HCT116 (cell line): ENCODE results near the gene GFPT2. TPM values are rescaled to one million over a fixed set of nuclear protein-coding genes. Genes with fewer than 3 reads are reported as not detected.

Source experiments
- ATAC-seq: fragments of 200-7000 bp; cut with Tn5 transposase; 2 replicates; pipeline ENCODE4 v1.9.1; 2020; ENCODE audit warnings: mild to moderate bottlenecking, moderate library complexity
- BruUV-seq: library from RNA; stranded (reverse); fragments of 400-500 nt; replicated peaks from 2 replicates; lab custom pipeline; 2021; lab: Mats Ljungman, UMichigan
- CTCF ChIA-PET: fragments of 300-600 bp; sonication (Branson Sonifier 250); formaldehyde crosslinking; loops from one replicate; lab custom pipeline; 2021; ENCODE audit warnings: antibody characterized with exemption; lab: Charles Lee
- POLR2A ChIA-PET: fragments of 300-600, 350-600 bp; sonication (Branson Sonifier 250); formaldehyde crosslinking; loops from one replicate; lab custom pipeline; 2021; ENCODE audit warnings: antibody characterized with exemption; lab: Charles Lee
- RAD21 ChIA-PET, 2 experiments: fragments of 300-600 bp; sonication (Branson Sonifier 250); formaldehyde crosslinking; loops; one replicate each; lab custom pipeline; 2023; ENCODE audit warnings: low total read pairs in 2 of 2; ENCODE audit not compliant: uncharacterized antibody in 2 of 2, unreplicated experiment in 2 of 2, low non-redundant PET in 1 of 2; lab: Charles Lee
- DNase-seq: peaks from one replicate; pipeline ENCODE4 v3.0.0-alpha.2; 2010; ENCODE audit warnings: low read depth, low spot score
- H2AFZ ChIP-seq: fragments of 200-600 bp; shearing (Covaris generic), sonication (generic); 2 replicates; pipeline ENCODE4 v1.6.1; 2017; ENCODE audit warnings: low read depth, mixed run types, mixed read lengths, antibody characterized with exemption, low read length; ENCODE audit not compliant: poor library complexity, severe bottlenecking
- H3K27ac ChIP-seq: 2 replicates; pipeline ENCODE4 v1.5.1; 2012; ENCODE audit warnings: low read depth, low read length
- H3K27me3 ChIP-seq: fragments of 200-600 bp; sonication (generic); 2 replicates; pipeline ENCODE4 v1.6.1; 2016; ENCODE audit warnings: mixed run types, low read length, mixed read lengths; ENCODE audit not compliant: insufficient read depth
- H3K36me3 ChIP-seq, 2 experiments: fragments of 200-500 bp in 1 of 2; fragments of 200-600 bp in 1 of 2; sonication (Bioruptor generic) in 1 of 2; sonication (generic) in 1 of 2; 2 replicates each; pipeline versions ENCODE4 v1.5.1 to v1.6.1; 2014 to 2016; ENCODE audit warnings: low read length in 2 of 2, inconsistent platforms in 1 of 2, mixed read lengths in 1 of 2, mixed run types in 1 of 2; ENCODE audit not compliant: insufficient read depth in 2 of 2, control insufficient read depth in 1 of 2
- H3K4me1 ChIP-seq, 2 experiments: fragments of 200-600 bp in 1 of 2; sonication (generic) in 1 of 2; 2 replicates each; pipeline versions ENCODE4 v1.5.1 to v1.6.1; 2012 to 2017; ENCODE audit warnings: low read length in 2 of 2, inconsistent platforms in 1 of 2, mild to moderate bottlenecking in 1 of 2, mixed read lengths in 1 of 2, mixed run types in 1 of 2, moderate library complexity in 1 of 2; ENCODE audit not compliant: insufficient read depth in 2 of 2, control insufficient read depth in 1 of 2
- H3K4me2 ChIP-seq: fragments of 200-600 bp; sonication (generic); 2 replicates; pipeline ENCODE4 v1.6.1; 2017; ENCODE audit warnings: mixed run types, low read length, mixed read lengths
- H3K4me3 ChIP-seq, 2 experiments: fragments of 200-600 bp in 1 of 2; sonication (generic) in 1 of 2; replicated peaks in 1 of 2; 2 replicates each; pipeline ENCODE4 v1.5.1; 2011 to 2016; ENCODE audit warnings: low read length in 2 of 2, control low read depth in 1 of 2, low read depth in 1 of 2, mild to moderate bottlenecking in 1 of 2, mixed read lengths in 1 of 2, mixed run types in 1 of 2
- H3K79me2 ChIP-seq: fragments of 200-600 bp; sonication (generic); 2 replicates; pipeline ENCODE4 v1.6.1; 2017; ENCODE audit warnings: mild to moderate bottlenecking, mixed run types, low read length, moderate library complexity, mixed read lengths; ENCODE audit not compliant: insufficient read depth
- H3K9ac ChIP-seq: fragments of 200-600 bp; sonication (generic); 2 replicates; pipeline ENCODE4 v1.6.1; 2016; ENCODE audit warnings: low read length, mixed read lengths
- H3K9me2 ChIP-seq: fragments of 200-600 bp; sonication (generic), shearing (Covaris generic); 2 replicates; pipeline ENCODE4 v1.6.1; 2017; ENCODE audit warnings: mixed run types, mild to moderate bottlenecking, moderate library complexity; ENCODE audit not compliant: insufficient read depth
- H3K9me3 ChIP-seq, 2 experiments: fragments of 200-500 bp in 1 of 2; fragments of 200-600 bp in 1 of 2; sonication (Bioruptor generic) in 1 of 2; sonication (generic) in 1 of 2; 2 replicates each; pipeline ENCODE4 v1.6.1; 2014 to 2017; ENCODE audit warnings: low read length in 2 of 2, mixed read lengths in 2 of 2, inconsistent platforms in 1 of 2, low read depth in 1 of 2, mild to moderate bottlenecking in 1 of 2, mixed run types in 1 of 2, moderate library complexity in 1 of 2; ENCODE audit not compliant: control insufficient read depth in 1 of 2, insufficient read depth in 1 of 2
- H4K20me1 ChIP-seq: fragments of 200-600 bp; sonication (generic), shearing (Covaris generic); 2 replicates; pipeline ENCODE4 v1.6.1; 2017; ENCODE audit warnings: mixed run types, mild to moderate bottlenecking, moderate library complexity; ENCODE audit not compliant: insufficient read depth
- ATF3 ChIP-seq: IDR thresholded peaks from 2 replicates; pipeline ENCODE4 v1.6.1; 2012
- CBX3 ChIP-seq: IDR thresholded peaks from 2 replicates; pipeline ENCODE4 v1.6.1; 2012; ENCODE audit warnings: low read depth
- CEBPB ChIP-seq: IDR thresholded peaks from 2 replicates; pipeline ENCODE4 v1.6.1; 2012; ENCODE audit warnings: low read depth
- EGR1 ChIP-seq: IDR thresholded peaks from 2 replicates; pipeline ENCODE4 v1.6.1; 2012; ENCODE audit warnings: low read depth
- ELF1 ChIP-seq: IDR thresholded peaks from 2 replicates; pipeline ENCODE4 v1.6.1; 2012; ENCODE audit warnings: low read depth, borderline replicate concordance
- EZH2 ChIP-seq: fragments of 200-600 bp; sonication (generic); IDR thresholded peaks from 2 replicates; pipeline ENCODE4 v1.6.1; 2017; ENCODE audit warnings: antibody characterized with exemption, mixed run types
- EZH2phosphoT487 ChIP-seq: fragments of 200-600 bp; IDR thresholded peaks from 2 replicates; pipeline ENCODE4 v1.6.1; 2018; ENCODE audit warnings: antibody characterized with exemption, borderline replicate concordance
- FOSL1 ChIP-seq: IDR thresholded peaks from 2 replicates; pipeline ENCODE4 v1.6.1; 2012; ENCODE audit warnings: low read depth
- JUND ChIP-seq: IDR thresholded peaks from 2 replicates; pipeline ENCODE4 v1.6.1; 2012
- POLR2A ChIP-seq: IDR thresholded peaks from 2 replicates; pipeline ENCODE4 v1.7.0; 2011; ENCODE audit warnings: borderline replicate concordance; ENCODE audit not compliant: insufficient read depth, insufficient read length; ENCODE audit errors: extremely low read depth
- POLR2AphosphoS5 ChIP-seq: IDR thresholded peaks from 2 replicates; pipeline ENCODE4 v1.6.1; 2011; ENCODE audit warnings: mild to moderate bottlenecking, low read depth, low read length, moderate library complexity
- RAD21 ChIP-seq: IDR thresholded peaks from 2 replicates; pipeline ENCODE4 v1.6.1; 2012; ENCODE audit warnings: low read depth, mild to moderate bottlenecking
- REST ChIP-seq: IDR thresholded peaks from 2 replicates; pipeline ENCODE4 v1.6.1; 2012; ENCODE audit warnings: low read depth
- SIN3A ChIP-seq: IDR thresholded peaks from 2 replicates; pipeline ENCODE4 v1.6.1; 2012; ENCODE audit warnings: low read depth
- TCF7L2 ChIP-seq: IDR thresholded peaks from 2 replicates; pipeline ENCODE4 v1.7.0; 2011; ENCODE audit warnings: borderline replicate concordance, inconsistent platforms; ENCODE audit not compliant: insufficient read depth, insufficient read length; ENCODE audit errors: extremely low read depth
- ZFX ChIP-seq: fragments of 450-650 bp; IDR thresholded peaks from 2 replicates; pipeline ENCODE4 v1.6.1; 2017
- ZNF274 ChIP-seq: fragments of 200-500 bp; sonication (Bioruptor generic); IDR thresholded peaks from 2 replicates; pipeline ENCODE4 v1.6.1; 2014; ENCODE audit warnings: mild to moderate bottlenecking, low read depth, low read length, inconsistent platforms
- intact Hi-C: fragments of 100-400 bp; cut with micrococcal nuclease; formaldehyde crosslinking; loops from 2 replicates; pipeline ENCODE4 v1.10.0; 2022
- total RNA-seq: library from RNA; stranded (reverse); gene quantifications from one replicate; pipeline ENCODE4 v1.2.1, GENCODE V29; 2021; ENCODE audit not compliant: unreplicated experiment
- TF ChIP-seq, protein P1 (sequence below): IDR thresholded peaks from 2 replicates; pipeline ENCODE4 v1.6.1; 2011; ENCODE audit warnings: mild to moderate bottlenecking, low read length, moderate library complexity; ENCODE audit not compliant: insufficient replicate concordance; ENCODE audit errors: extremely low read depth
- TF ChIP-seq, protein P2 (sequence below): IDR thresholded peaks from 2 replicates; pipeline ENCODE4 v1.6.1; 2012

Gene GFPT2
- total RNA-seq, 1 experiment from 2014 or later, result 16.1 TPM

- Histone ChIP-seq H3K36me3 (peaks cover 0 to 2% of the 10 kb centered on the region in 2 experiments; a peak in 2 of 4 replicates), H3K4me3 (no peak overlapping the region), H3K79me2 (no peaks in the 10 kb centered on the region), H2AFZ (no peak overlapping the region), H3K4me1 (peaks cover 45 to 58% of the 10 kb centered on the region in 2 experiments), H3K4me2 (peak overlapping the region; percentile 51), H3K9ac (no peak overlapping the region), H3K9me3 (no peaks in the 10 kb centered on the region), H3K9me2 (no peaks in the 10 kb centered on the region), H4K20me1 (no peaks in the 10 kb centered on the region), H3K27me3 (no peaks in the 10 kb centered on the region)
- ATAC-seq, result no peak
- POLR2A ChIA-PET, result interaction anchor here (0.9 kb wide), 1 partner anchor 37 kb away, joined by 5 read pairs; no protein-coding TSS in a partner anchor
- CTCF ChIA-PET, result interaction anchor here (0.8 to 2.8 kb wide), 11 partner anchors 9 to 142 kb away, joined by 3 to 15 read pairs (median 4); no protein-coding TSS in a partner anchor
- BruUV-seq, result no TSS peak
- RAD21 ChIA-PET, result interaction anchor here in 1 of 2 experiments (0.7 kb wide), 1 partner anchor 41 kb away, joined by 3 read pairs; no protein-coding TSS in a partner anchor
- intact Hi-C loops, result loop anchor here (5.0 kb wide), 1 partner anchor 129 kb away; no protein-coding TSS in a partner anchor
- TF ChIP-seq EGR1 (no peak), ZNF274 (no peak), EZH2phosphoT487 (no peak), ELF1 (no peak), ZFX (no peak), ATF3 (no peak), EZH2 (no peak), FOSL1 (no peak), SIN3A (no peak), TCF7L2 (no peak), RAD21 (no peak), REST (no peak), JUND (no peak), POLR2AphosphoS5 (no peak), CEBPB (no peak), CBX3 (no peak), POLR2A (no peak)
- TF ChIP-seq, protein P1, sequence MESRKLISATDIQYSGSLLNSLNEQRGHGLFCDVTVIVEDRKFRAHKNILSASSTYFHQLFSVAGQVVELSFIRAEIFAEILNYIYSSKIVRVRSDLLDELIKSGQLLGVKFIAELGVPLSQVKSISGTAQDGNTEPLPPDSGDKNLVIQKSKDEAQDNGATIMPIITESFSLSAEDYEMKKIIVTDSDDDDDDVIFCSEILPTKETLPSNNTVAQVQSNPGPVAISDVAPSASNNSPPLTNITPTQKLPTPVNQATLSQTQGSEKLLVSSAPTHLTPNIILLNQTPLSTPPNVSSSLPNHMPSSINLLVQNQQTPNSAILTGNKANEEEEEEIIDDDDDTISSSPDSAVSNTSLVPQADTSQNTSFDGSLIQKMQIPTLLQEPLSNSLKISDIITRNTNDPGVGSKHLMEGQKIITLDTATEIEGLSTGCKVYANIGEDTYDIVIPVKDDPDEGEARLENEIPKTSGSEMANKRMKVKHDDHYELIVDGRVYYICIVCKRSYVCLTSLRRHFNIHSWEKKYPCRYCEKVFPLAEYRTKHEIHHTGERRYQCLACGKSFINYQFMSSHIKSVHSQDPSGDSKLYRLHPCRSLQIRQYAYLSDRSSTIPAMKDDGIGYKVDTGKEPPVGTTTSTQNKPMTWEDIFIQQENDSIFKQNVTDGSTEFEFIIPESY, result no peak
- TF ChIP-seq, protein P2, sequence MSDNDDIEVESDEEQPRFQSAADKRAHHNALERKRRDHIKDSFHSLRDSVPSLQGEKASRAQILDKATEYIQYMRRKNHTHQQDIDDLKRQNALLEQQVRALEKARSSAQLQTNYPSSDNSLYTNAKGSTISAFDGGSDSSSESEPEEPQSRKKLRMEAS, result no peak
- TF ChIP-seq, all 23 proteins: peak for 0
- H3K27ac ChIP-seq, result peak overlapping the region; percentile 52
- no peak for DNase-seq
Observed at GRCh38 chr5:180331647-180331950, 21.5 kb downstream of the GFPT2 start.
